GM21367 (cell line): ENCODE data around the gene EXOSC7.
A peak's percentile ranks its signal among the peaks of the same experiment; 100 is the strongest.

Source experiments
- ATAC-seq: cut with Tn5 transposase; IDR thresholded peaks from one replicate; pipeline ENCODE4 v1.9.1; 2021; ENCODE audit not compliant: unreplicated experiment

The EXOSC7 gene

GRCh38 chr3:45021524-45022297, 45.7 kb downstream of the EXOSC7 start:
- no peak for ATAC-seq

DNA sequence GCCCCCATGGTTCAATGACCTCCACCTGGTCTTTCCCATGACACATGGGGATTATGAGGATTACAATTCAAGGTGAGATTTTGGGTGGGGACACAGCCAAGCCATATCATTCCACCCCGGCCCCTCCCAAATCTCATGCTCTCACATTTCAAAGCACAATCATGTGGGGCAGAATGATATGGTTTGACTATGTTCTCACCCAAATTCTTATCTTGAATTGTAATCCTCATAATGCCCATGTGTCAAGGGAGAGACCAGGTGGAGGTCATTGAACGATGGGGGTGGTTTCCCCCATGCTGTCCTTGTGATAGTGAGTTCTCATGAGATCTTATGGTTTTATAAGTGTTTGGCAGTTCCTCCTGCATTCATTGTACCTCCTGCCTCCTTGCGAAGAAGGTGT, 47.6 kb downstream of the EXOSC7 start:
- ATAC-seq, result no peak

- ATAC-seq, result no peak
Observed at GRCh38 chr3:45024542-45025255, 48.7 kb downstream of the EXOSC7 start.

DNA sequence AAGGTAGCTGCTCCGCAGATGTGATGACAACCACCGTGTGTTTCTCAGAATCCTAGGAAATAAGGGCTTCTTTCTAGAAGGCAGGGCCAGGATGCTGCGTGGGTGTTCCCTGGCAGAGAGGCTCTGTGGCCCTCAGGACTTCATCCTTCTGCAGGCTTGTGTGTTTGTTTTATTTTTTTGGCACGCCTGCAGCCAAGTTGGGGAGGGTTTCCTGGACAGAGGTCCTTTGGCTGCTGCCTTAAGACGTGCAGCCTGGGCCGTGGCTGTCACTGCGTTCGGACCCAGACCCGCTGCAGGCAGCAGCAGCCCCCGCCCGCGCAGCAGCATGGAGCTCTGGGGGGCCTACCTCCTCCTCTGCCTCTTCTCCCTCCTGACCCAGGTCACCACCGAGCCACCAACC, 50.0 kb downstream of the EXOSC7 start, which contains the start of gene CLEC3B:
TSS of gene CLEC3B (plus strand) at position 266 of the 400 bp plus-strand sequence. CDS start at position 326, 60 bp downstream.
- no peak for ATAC-seq

- no peak for ATAC-seq
Observed at GRCh38 chr3:45026957-45027356, 50.9 kb downstream of the EXOSC7 start.

GRCh38 chr3:45027441-45027840, 51.4 kb downstream of the EXOSC7 start:
- ATAC-seq, result no peak

GRCh38 chr3:45029216-45029615, 53.2 kb downstream of the EXOSC7 start:
- no peak for ATAC-seq

- no peak for ATAC-seq
Observed at GRCh38 chr3:45029661-45030060, 53.6 kb downstream of the EXOSC7 start.

- ATAC-seq, result no peak
Observed at GRCh38 chr3:45031531-45031930, 55.5 kb downstream of the EXOSC7 start.

GRCh38 chr3:45032113-45032512, 56.1 kb downstream of the EXOSC7 start:
- no peak for ATAC-seq

GRCh38 chr3:45033791-45034190, 57.7 kb downstream of the EXOSC7 start:
- ATAC-seq, result no peak

- ATAC-seq, result no peak
Observed at GRCh38 chr3:45034612-45035252, 58.7 kb downstream of the EXOSC7 start.

DNA sequence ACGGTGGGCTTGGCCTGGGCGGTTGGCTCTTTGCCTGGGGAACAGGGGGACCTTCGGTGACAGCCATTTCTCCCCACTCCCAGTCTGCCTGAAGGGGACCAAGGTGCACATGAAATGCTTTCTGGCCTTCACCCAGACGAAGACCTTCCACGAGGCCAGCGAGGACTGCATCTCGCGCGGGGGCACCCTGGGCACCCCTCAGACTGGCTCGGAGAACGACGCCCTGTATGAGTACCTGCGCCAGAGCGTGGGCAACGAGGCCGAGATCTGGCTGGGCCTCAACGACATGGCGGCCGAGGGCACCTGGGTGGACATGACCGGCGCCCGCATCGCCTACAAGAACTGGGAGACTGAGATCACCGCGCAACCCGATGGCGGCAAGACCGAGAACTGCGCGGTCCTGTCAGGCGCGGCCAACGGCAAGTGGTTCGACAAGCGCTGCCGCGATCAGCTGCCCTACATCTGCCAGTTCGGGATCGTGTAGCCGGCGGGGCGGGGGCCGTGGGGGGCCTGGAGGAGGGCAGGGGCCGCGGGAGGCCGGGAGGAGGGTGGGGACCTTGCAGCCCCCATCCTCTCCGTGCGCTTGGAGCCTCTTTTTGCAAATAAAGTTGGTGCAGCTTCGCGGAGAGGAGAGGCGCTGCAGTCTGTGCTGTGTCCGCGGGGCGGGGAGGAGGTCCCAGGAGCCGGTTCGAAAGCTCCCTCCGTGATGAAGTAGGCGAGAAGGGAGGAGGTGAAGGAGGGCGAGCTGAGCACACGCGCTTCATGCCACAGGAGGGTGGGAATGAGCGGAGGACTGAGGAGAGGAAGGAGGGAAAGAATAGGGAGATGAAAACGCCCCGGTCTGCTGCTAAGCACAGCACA, 59.6 kb downstream of the EXOSC7 start:
- no peak for ATAC-seq

GRCh38 chr3:45037720-45038455, 61.8 kb downstream of the EXOSC7 start:
- peak; percentile 62 for ATAC-seq

GRCh38 chr3:45041666-45042065, 65.6 kb downstream of the EXOSC7 start:
- no peak for ATAC-seq

DNA sequence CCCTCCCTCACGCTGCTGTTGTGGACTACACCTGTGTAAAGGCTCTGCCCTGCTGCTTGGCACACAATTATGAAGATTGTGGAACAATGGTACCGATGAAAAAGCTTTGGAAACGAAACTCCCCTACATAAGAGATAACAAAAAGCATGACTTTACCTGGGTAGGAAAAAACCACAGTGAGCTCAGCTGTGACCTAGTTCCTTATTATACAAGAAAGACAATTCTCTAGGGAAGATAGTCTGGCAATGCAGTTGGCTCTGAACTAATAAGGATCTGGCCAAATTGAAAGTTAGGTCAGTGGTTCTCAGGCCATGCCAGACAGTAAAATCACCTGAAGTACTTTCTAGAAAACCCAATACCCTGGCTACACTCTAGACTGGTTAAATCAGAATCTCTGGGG, 66.1 kb downstream of the EXOSC7 start:
- no peak for ATAC-seq

DNA sequence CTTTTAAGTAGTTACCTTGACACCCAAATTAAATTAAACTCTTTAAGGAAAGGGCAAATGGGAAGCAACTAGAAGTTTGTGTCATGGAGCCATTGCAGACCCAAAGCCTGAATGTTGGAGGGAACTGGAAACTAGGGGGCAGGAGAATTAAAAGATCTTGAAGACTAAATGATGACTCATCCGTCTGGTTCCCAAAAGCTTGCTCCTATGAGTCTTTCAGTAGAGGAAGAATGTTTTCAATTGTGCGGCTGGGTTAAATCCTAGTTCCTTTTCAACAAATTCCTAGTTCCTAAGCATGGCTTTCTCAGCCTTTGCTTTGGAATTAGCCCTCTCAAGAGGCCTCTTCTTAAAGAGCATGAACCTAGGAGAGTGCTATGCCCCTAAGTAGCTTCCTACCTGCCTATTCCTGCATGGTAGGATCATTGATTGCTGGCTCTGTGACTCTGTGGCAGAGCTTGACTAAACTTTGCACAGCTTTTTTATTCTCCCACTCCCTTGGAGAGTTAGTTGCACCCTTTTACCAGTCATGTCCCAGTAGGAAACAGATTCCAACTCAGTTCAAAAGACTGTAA, 67.8 kb downstream of the EXOSC7 start:
- no peak for ATAC-seq

DNA sequence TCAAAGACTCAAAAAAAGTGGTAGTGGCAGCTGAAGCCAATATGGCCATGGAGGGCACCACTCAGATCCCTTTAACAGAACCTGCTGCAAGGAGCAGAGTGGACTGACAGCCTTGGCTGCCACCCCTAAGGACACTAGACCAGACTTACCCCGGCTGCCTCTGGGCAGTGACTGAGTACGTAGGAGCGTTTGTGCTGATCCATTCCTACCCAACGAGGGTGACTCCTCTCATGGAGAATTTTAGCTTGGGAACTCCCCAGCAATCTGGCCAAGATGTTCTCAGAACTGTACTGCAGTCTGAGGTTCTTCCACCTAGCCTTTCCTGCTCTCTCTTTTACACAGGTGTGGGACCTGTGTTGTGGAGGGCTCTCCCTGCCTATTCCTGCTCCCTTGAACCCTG, 72.2 kb downstream of the EXOSC7 start:
- ATAC-seq, result no peak

DNA sequence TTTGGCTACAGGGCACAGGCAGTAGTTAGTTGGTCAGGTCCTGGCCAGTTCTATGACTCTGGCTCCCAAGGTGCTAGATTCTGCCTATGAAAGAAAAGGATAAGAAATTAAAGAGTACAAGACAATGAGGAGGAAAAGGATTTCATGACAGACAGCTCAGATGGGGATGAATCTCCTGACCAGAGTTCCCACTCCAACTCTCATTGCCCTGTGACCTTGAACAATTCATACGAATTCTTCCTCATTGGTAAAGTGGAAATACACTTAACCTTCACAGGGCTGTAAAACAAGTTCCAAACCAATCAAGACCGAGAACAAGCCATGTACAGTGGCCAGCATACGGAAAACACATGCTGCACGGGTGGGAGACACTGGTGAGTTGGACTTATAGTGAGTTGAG, 73.8 kb downstream of the EXOSC7 start:
- ATAC-seq, result no peak

DNA sequence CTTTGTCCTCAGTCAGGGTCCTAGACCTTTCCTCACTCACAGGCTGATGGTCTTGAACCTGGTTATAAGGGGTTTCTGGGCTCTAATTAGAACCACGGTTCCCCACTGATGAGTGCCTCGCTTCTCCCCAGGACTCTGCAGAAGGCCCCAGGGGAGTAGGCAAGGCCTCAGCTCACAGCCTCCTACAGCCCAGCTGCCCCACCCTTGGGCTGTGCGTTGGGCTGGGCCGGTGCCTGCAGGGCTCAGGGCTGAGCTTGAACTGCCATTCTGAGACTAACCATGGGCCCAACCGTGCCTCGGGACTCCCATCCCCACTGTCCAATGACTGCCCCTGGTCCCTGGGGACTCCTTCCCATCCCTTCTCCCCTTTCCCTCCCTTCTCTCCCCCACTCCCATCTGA, 75.6 kb downstream of the EXOSC7 start:
- ATAC-seq, result no peak
